ENCODE results near the gene POLN. TPM values are rescaled to one million over a fixed set of nuclear protein-coding genes. Genes with fewer than 3 reads are reported as not detected.

The POLN gene
- total RNA-seq, 2 experiments from 2014 or later, result 5.5 to 5.6 TPM

GRCh38 chr4:2271279-2272025 lies 29.5 kb upstream of the POLN start:
- DNase-seq, result no peak
- Mint-ChIP-seq H3K9me3 (ENCODE audit: low read depth) (no peaks in the 10 kb centered on the region), H3K4me3 (no peak overlapping the region), H3K4me1 (no peaks in the 10 kb centered on the region), H3K27ac (no peak overlapping the region), H3K27me3 (no peaks in the 10 kb centered on the region), H3K36me3 (no peaks in the 10 kb centered on the region)
- no peak for ATAC-seq
- CTCF ChIA-PET, result no interaction called here

GRCh38 chr4:2270341-2271165 lies 28.6 kb upstream of the POLN start:
- CTCF ChIA-PET, result no interaction called here
- no peaks in the 10 kb centered on the region for H3K4me1 Mint-ChIP-seq
- no peak overlapping the region for H3K4me3 Mint-ChIP-seq
- no peak overlapping the region for H3K27ac Mint-ChIP-seq
- ATAC-seq, result no peak
- no peak for DNase-seq
- no peaks in the 10 kb centered on the region for H3K36me3 Mint-ChIP-seq
- H3K9me3 Mint-ChIP-seq (ENCODE audit: low read depth), result no peaks in the 10 kb centered on the region
- no peaks in the 10 kb centered on the region for H3K27me3 Mint-ChIP-seq

- DNase-seq (no peak), ATAC-seq (no peak)
- CTCF ChIA-PET, result no interaction called here
- no peak overlapping the region for H3K27ac Mint-ChIP-seq
- no peaks in the 10 kb centered on the region for H3K36me3 Mint-ChIP-seq
- no peaks in the 10 kb centered on the region for H3K4me1 Mint-ChIP-seq
- no peaks in the 10 kb centered on the region for H3K27me3 Mint-ChIP-seq
- H3K9me3 Mint-ChIP-seq (ENCODE audit: low read depth), result no peaks in the 10 kb centered on the region
- H3K4me3 Mint-ChIP-seq, result no peak overlapping the region
Observed at GRCh38 chr4:2269618-2270163, 27.8 kb upstream of the POLN start.

- ATAC-seq, result no peak
Observed at GRCh38 chr4:2269206-2269531, 27.2 kb upstream of the POLN start.

GRCh38 chr4:2268357-2269205 lies 26.7 kb upstream of the POLN start:
- Mint-ChIP-seq H3K27me3 (no peaks in the 10 kb centered on the region), H3K9me3 (ENCODE audit: low read depth) (no peaks in the 10 kb centered on the region), H3K4me1 (no peaks in the 10 kb centered on the region), H3K27ac (no peak overlapping the region), H3K36me3 (no peaks in the 10 kb centered on the region), H3K4me3 (no peak overlapping the region)
- DNase-seq (no peak), ATAC-seq (no peak)
- CTCF ChIA-PET, result no interaction called here

More at GRCh38 chr4:2269206-2269531, 27.2 kb upstream of the POLN start:
- CTCF ChIA-PET, result no interaction called here
- DNase-seq, result no peak
- H3K4me1 Mint-ChIP-seq, result no peaks in the 10 kb centered on the region
- no peaks in the 10 kb centered on the region for H3K27me3 Mint-ChIP-seq
- no peak overlapping the region for H3K4me3 Mint-ChIP-seq
- H3K9me3 Mint-ChIP-seq (ENCODE audit: low read depth), result no peaks in the 10 kb centered on the region
- H3K36me3 Mint-ChIP-seq, result no peaks in the 10 kb centered on the region
- no peak overlapping the region for H3K27ac Mint-ChIP-seq

- CTCF ChIA-PET, result no interaction called here
- H3K9me3 Mint-ChIP-seq (ENCODE audit: low read depth), result no peaks in the 10 kb centered on the region
- H3K4me3 Mint-ChIP-seq, result no peak overlapping the region
- H3K27me3 Mint-ChIP-seq, result no peaks in the 10 kb centered on the region
- ATAC-seq, result no peak
- H3K27ac Mint-ChIP-seq, result no peak overlapping the region
- DNase-seq, result no peak
- no peaks in the 10 kb centered on the region for H3K36me3 Mint-ChIP-seq
- peaks cover 1% of the 10 kb centered on the region for H3K4me1 Mint-ChIP-seq
Observed at GRCh38 chr4:2267841-2268240, 25.9 kb upstream of the POLN start.

GRCh38 chr4:2267320-2267811 lies 25.4 kb upstream of the POLN start:
- Mint-ChIP-seq H3K4me1 (peaks cover 1% of the 10 kb centered on the region), H3K4me3 (no peak overlapping the region), H3K9me3 (ENCODE audit: low read depth) (no peaks in the 10 kb centered on the region), H3K36me3 (no peaks in the 10 kb centered on the region), H3K27me3 (no peaks in the 10 kb centered on the region), H3K27ac (no peak overlapping the region)
- no peak for DNase-seq
- CTCF ChIA-PET, result no interaction called here
- ATAC-seq, result no peak

- Mint-ChIP-seq H3K9me3 (ENCODE audit: low read depth) (no peaks in the 10 kb centered on the region), H3K27ac (no peak overlapping the region), H3K36me3 (no peaks in the 10 kb centered on the region), H3K4me1 (peaks cover 1% of the 10 kb centered on the region), H3K4me3 (no peak overlapping the region), H3K27me3 (no peaks in the 10 kb centered on the region)
- ATAC-seq (no peak), DNase-seq (no peak)
- CTCF ChIA-PET, result no interaction called here
Observed at GRCh38 chr4:2266821-2267220, 24.9 kb upstream of the POLN start.

GRCh38 chr4:2266181-2266580 lies 24.3 kb upstream of the POLN start:
- CTCF ChIA-PET, result no interaction called here
- ATAC-seq (no peak), DNase-seq (no peak)
- Mint-ChIP-seq H3K4me1 (peaks cover 1% of the 10 kb centered on the region), H3K36me3 (no peaks in the 10 kb centered on the region), H3K4me3 (no peak overlapping the region), H3K27me3 (no peaks in the 10 kb centered on the region), H3K27ac (no peak overlapping the region), H3K9me3 (ENCODE audit: low read depth) (no peaks in the 10 kb centered on the region)

- Mint-ChIP-seq H3K27ac (no peak overlapping the region), H3K27me3 (no peaks in the 10 kb centered on the region), H3K9me3 (ENCODE audit: low read depth) (no peaks in the 10 kb centered on the region), H3K36me3 (no peaks in the 10 kb centered on the region), H3K4me1 (peaks cover 1% of the 10 kb centered on the region), H3K4me3 (no peak overlapping the region)
- DNase-seq (no peak), ATAC-seq (no peak)
- CTCF ChIA-PET, result no interaction called here
Observed at GRCh38 chr4:2265113-2266110, 23.5 kb upstream of the POLN start.

- no peak overlapping the region for H3K4me3 Mint-ChIP-seq
- CTCF ChIA-PET, result no interaction called here
- no peak for ATAC-seq
- H3K27ac Mint-ChIP-seq, result no peak overlapping the region
- no peaks in the 10 kb centered on the region for H3K9me3 Mint-ChIP-seq (ENCODE audit: low read depth)
- DNase-seq, result no peak
- H3K4me1 Mint-ChIP-seq, result peaks cover 1% of the 10 kb centered on the region
- no peaks in the 10 kb centered on the region for H3K27me3 Mint-ChIP-seq
- H3K36me3 Mint-ChIP-seq, result no peaks in the 10 kb centered on the region
Observed at GRCh38 chr4:2264481-2265041, 22.6 kb upstream of the POLN start.

GRCh38 chr4:2263926-2264321 lies 22.0 kb upstream of the POLN start:
- Mint-ChIP-seq H3K4me3 (no peak overlapping the region), H3K27me3 (no peaks in the 10 kb centered on the region), H3K4me1 (peaks cover 1% of the 10 kb centered on the region), H3K27ac (no peak overlapping the region), H3K9me3 (ENCODE audit: low read depth) (no peaks in the 10 kb centered on the region), H3K36me3 (no peaks in the 10 kb centered on the region)
- CTCF ChIA-PET, result no interaction called here
- DNase-seq (no peak), ATAC-seq (no peak)

Measured in activated CD8-positive, alpha-beta memory T cell treated with anti-CD3 and anti-CD28 coated beads, Interleukin-2, amount 10 ng/mL, durations not matched to agents 7 days and 5 days (primary cell).